Activated naive CD4-positive, alpha-beta T cell treated with anti-CD3 and anti-CD28 coated beads, Interleukin-2, amount 50 U/mL, for 16 hours (primary cell): ENCODE results near the gene BMF.
"Not testable (repeated sequence)": the region's sequence is repeated elsewhere in the genome, so short reads cannot be mapped to it uniquely, and the experiment has no call there.

Experiments used
- DNase-seq: peaks from one replicate; pipeline ENCODE4 v3.0.0-alpha.2; 2020

Gene BMF, protein sequence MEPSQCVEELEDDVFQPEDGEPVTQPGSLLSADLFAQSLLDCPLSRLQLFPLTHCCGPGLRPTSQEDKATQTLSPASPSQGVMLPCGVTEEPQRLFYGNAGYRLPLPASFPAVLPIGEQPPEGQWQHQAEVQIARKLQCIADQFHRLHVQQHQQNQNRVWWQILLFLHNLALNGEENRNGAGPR

DNA sequence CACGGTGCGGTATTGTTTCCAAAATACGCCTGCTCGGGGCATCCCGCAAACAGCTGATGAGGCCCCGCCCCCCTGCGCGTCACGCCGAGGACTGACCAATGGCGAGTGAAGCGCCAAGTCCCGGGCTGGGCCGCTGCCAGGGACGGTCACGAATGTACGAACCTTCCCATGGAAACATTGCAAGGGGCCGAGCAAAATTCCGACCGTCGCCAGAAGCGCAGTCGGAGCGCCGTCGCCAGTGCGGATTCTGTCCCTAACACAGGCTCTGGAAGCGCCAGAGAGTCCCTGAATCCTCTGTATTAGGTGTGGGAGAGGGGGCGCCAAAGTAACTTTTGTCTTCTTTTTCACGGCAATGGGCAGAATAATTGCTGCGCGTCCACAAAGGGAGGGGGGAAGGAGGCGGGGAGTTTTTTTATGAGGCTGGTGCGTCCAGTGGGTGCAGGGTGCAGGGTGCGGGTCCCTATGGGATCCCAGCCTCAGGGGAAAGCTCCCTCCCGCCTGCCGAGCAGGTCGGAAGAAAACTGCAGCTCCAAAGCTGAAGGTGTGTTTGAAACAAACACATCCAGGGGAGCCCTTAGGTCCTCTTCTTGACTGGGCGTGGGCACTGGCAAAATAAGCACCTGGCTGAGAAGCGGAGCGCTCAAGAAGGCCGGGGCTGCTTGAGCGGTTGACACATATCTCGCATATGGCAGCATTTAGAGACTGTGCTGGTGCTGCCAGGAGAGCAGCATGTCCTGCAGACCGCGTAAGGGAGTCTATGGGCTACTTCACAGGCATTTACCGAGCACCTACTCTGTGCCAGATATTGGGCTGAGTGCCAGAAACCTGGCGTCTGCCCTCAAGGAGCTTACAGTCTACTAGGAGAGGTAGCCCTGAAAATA is at the start of gene BMF:
BMF (minus strand) TSS at position 25 of the 881 bp plus-strand sequence. CDS start 2,793 bp downstream, outside the sequence.
- DNase-seq = peak; percentile 99

- no peak for DNase-seq
These were observed 49.2 kb upstream of the BMF start for GRCh38 chr15:40157778-40158447.

- DNase-seq = no peak
These were observed 46.7 kb upstream of the BMF start for GRCh38 chr15:40155270-40155910.

DNA sequence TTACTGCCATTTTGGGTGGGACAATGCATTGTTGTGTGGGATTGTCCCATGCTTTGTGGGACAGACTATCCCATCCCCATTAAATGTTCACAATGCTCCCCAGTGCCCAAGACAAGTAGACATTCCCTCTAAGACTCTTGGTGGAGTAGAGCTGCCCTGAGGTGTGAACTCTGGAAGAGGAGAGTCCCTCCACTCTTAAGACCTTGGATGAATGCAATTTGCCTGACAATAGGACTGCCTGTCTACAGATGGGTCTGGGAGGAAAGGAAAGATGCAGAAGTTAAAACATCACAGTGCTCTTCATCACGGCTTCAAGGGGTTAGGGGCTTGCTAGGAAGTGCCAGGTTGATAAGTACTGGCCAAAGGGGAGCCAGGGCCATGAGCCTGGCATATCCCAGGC is 46.1 kb upstream of the BMF start:
- not testable (repeated sequence) for DNase-seq

DNA sequence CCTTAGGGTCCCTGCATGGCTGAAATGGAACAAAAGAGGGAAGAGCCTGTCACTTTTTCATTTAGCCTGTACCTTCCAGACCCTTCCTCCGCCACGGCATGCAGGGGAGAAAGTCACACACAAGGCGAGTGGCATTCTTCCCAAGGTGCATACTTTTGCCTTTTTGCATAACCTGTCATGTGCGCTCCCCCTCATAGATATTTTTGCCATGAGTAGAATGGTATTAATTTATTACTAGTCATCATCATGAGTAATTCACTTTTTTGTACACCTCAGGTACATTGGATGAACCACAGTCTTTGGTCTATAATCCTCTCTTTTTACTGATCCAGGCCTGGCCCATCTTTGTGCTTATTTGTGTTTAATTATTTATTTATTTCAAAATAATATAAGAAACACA is 43.3 kb upstream of the BMF start:
- no peak for DNase-seq

DNA sequence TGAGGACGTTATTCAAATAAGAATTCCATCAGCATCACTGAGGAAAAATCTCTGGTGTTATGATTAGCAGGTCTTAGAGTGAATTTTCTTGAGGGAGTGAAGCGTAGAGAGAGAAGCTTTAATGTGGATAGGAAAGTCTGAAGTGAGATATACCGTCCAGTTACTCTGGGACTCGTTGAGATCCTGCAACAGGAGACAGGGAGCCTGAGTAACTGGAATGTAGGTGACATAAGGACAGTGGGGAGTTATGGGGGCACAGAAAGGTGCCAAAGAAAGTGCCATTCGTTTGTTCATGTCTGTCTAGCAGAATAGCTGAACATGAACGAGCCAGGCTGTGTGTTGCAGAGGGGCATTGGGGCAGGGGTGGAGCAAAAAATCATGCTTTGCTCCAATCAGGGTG is 42.8 kb upstream of the BMF start:
- DNase-seq = no peak

- DNase-seq = no peak
These were observed 41.7 kb upstream of the BMF start for GRCh38 chr15:40150163-40150925.

DNA sequence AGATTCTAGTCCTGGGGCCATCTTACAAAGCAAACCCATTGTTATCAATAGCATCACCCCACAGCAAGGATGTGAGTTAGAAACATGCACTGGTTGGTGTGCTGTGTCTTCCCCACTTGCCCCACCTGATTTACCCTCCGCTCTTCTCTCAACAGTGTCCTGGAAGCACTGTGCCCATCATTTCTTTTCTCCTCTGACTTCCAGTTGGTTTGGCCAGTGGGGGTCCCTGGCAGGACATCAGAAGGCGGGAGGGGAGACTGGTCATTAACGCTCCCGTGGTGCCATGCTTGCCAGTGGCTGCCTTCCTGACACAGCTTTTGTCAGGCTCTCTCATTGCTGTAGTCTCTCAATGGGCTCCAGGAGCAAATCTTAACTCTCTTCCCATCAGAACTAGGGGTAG is 40.7 kb upstream of the BMF start:
- no peak for DNase-seq

DNA sequence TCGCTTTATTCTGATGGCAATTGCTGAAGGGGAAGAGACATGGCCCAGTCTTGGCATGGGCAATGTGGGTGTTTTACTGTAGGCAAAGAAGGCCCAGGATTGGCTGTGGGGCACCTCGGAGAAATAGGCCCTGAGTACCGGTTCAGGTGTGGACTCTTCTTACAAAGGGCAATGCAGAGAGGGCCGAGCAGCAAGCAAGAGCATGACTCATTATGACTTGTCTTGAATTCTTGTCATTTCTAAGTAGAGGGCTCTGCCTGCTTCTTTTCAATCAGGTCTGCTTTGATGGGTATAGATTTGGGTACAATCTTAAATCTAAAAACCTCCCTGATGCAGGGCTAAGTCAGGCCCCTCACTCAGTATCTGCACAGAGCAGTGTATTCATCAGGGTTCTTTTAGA is 37.4 kb upstream of the BMF start:
- no peak for DNase-seq

GRCh38 chr15:40142428-40142827 is 33.7 kb upstream of the BMF start:
- DNase-seq = no peak

DNA sequence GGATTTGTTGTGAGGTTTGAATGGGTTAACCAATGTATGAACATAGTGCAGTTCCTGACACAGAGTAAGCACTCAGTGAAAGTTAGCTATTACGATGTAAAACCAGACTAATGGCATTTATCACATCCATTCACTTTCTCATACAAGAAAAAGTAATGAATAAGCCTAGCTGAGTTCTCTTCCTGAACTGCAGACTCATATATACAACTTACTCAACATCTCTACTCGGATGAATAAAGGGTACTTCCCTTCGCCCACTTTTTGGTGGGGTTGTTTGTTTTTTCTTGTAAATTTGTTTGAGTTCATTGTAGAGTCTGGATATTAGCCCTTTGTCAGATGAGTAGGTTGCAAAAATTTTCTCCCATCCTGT is 29.5 kb upstream of the BMF start:
- not testable (repeated sequence) for DNase-seq

GRCh38 chr15:40137303-40138200 is 28.9 kb upstream of the BMF start:
- DNase-seq = no peak

DNA sequence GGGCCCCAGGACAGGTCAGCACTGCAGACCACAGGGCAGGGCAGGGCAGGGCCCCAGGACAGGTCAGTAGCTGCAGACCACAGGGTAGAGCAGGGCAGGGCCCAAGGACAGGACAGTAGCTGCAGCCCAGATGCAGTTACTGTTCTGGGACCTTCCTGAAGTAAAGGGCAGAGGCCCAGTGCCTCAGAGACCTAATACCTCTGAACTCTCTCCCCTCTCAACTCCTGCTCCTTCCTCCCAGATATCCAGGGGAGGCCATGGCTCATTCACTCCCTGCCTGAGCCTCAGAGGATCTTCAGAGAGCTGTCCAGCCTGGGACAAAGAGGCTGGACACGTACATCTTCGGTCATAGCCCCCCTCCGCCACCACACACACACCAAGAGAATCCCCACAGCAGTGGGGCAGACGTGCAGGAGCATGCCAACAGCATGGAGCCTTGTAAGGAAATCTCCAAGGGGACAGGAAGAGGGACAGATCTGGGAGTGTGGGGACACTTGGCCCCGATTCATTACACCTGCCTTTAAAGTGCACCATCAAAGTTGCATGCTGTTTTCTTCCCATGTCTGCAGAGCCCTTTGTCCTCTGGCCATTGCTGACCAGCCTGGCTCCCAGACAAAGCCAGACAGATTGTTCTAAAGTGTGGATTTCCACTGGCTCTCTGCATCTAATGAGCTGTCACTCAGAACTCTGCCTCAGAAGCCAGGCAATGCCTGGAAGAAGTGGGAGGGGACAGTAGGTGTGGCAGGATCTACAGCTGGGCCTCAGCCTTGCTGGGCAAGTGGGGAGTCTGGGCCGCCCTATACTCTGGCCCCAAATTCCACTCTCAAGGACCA is 28.0 kb upstream of the BMF start:
- no peak for DNase-seq

DNA sequence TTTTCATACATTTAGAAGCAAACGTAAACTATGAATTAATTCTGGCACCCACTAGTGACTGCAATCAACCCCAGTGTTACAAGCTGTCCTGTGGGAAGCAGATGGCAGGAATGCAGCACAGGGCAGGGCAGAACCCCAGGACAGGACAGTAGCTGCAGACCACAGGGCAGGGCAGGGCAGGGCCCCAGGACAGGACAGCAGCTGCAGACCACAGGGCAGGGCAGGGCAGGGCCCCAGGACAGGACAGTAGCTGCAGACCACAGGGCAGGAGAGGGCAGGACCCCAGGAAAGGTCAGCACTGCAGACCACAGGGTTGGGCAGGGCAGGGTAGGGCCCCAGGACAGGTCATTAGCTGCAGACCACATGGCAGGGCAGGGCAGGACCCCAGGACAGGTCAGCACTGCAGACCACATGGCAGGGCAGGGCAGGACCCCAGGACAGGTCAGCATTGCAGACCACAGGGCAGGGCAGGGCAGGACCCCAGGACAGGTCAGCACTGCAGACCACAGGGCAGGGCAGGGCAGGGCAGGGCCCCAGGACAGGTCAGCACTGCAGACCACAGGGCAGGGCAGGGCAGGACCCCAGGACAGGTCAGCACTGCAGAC is 27.3 kb upstream of the BMF start:
- DNase-seq = not testable (repeated sequence)

GRCh38 chr15:40134885-40135284 is 26.2 kb upstream of the BMF start:
- DNase-seq = no peak

DNA sequence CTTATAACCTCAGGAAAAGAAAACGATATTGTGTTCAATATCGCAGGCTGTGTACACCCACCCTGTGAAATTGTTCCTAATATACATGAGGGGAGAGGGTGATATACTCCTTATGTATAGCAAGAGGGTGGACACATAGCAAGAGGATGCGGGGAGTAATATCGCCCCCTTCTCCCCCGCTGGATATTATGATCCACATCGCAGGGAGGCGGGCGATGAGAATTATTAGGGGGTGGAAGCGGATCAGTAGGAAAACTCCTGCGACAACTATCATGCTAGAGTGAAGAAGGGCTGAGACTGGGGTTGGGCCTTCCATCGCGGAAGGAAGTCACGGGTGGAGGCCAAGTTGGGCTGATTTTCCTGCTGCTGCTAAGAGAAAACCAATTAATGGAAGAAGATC is 24.9 kb upstream of the BMF start:
- no peak for DNase-seq

GRCh38 chr15:40130799-40131502 is 22.3 kb upstream of the BMF start:
- no peak for DNase-seq

DNA sequence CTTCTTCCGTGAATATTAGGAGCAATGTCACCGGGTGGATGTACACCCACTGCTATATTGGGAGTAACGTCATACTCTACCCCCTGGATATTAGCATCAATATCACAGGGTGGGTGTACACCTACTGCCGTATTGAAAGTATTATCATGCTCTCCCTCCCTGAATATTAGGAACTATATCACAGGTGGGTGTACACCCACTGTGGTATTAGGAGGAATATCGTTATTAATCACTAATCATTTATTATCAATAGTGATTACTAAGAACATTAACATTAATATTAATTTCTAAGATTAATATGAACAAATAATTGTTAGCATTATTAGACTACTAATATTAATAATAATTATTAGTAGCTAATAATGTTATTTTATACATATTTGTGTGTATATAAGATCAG is 21.4 kb upstream of the BMF start:
- DNase-seq = no peak
